ENCODE data around the gene RPGR.

RPGR gene

DNA sequence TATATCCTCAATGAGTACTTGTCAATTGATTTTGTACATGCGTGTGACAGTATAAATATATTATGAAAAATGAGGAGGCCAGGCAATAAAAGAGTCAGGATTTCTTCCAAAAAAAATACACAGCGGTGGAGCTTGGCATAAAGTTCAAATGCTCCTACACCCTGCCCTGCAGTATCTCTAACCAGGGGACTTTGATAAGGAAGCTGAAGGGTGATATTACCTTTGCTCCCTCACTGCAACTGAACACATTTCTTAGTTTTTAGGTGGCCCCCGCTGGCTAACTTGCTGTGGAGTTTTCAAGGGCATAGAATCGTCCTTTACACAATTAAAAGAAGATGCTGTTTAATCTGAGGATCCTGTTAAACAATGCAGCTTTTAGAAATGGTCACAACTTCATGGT is 25.1 kb upstream of the RPGR start, which contains the start of gene OTC:
OTC (plus strand) TSS at position 243 of the 400 bp plus-strand sequence; CDS start at position 336, 93 bp downstream.
- H3K4me1 ChIP-seq (ENCODE audit: control insufficient read depth in 1 of 2, insufficient read depth in 1 of 2, low read depth in 1 of 2, low read length in 1 of 2): peaks cover 7% of the 10 kb centered on the region in 2 experiments
- H3K36me3 ChIP-seq: no peaks in the 10 kb centered on the region
- no peak within 1 kb of the TSS for H3K27ac ChIP-seq
- H3K4me3 ChIP-seq (ENCODE audit: low read depth in 1 of 2, low read length in 1 of 2): no peak within 1 kb of the TSS
- TF ChIP-seq, protein P1, sequence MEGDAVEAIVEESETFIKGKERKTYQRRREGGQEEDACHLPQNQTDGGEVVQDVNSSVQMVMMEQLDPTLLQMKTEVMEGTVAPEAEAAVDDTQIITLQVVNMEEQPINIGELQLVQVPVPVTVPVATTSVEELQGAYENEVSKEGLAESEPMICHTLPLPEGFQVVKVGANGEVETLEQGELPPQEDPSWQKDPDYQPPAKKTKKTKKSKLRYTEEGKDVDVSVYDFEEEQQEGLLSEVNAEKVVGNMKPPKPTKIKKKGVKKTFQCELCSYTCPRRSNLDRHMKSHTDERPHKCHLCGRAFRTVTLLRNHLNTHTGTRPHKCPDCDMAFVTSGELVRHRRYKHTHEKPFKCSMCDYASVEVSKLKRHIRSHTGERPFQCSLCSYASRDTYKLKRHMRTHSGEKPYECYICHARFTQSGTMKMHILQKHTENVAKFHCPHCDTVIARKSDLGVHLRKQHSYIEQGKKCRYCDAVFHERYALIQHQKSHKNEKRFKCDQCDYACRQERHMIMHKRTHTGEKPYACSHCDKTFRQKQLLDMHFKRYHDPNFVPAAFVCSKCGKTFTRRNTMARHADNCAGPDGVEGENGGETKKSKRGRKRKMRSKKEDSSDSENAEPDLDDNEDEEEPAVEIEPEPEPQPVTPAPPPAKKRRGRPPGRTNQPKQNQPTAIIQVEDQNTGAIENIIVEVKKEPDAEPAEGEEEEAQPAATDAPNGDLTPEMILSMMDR (IDR thresholded peaks at IDR 0.05): no peak
- H3K27me3 ChIP-seq: peaks cover 9% of the 10 kb centered on the region
- no peaks in the 10 kb centered on the region for H3K9me3 ChIP-seq

DNA sequence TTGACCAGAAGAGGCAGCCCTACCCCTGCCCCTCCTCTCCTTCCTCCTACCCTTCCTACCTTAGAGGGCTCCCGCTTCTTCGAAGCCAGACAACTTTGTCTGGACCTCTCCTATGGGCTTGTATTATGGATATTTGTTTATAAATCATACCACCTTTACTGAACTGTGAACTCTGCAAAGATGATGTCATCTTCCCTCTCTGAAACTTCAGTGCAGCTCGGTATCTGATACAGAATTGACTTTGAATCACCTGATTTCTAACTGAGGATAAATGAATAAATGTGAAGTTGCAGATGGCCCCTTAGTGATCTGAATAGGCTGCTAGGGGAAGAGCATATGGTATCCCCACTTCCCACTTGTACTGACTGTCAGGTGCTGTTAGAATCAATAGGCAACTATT is 24.0 kb upstream of the RPGR start:
- no peaks in the 10 kb centered on the region for H3K36me3 ChIP-seq
- no peak overlapping the region for H3K27ac ChIP-seq
- H3K4me1 ChIP-seq (ENCODE audit: control insufficient read depth in 1 of 2, insufficient read depth in 1 of 2, low read depth in 1 of 2, low read length in 1 of 2): peaks cover 16% of the 10 kb centered on the region in 2 experiments
- H3K4me3 ChIP-seq (ENCODE audit: low read depth in 1 of 2, low read length in 1 of 2): no peak overlapping the region
- peaks cover 9% of the 10 kb centered on the region for H3K27me3 ChIP-seq
- TF ChIP-seq, protein P1 (IDR thresholded peaks at IDR 0.05): no peak
- H3K9me3 ChIP-seq: no peaks in the 10 kb centered on the region

DNA sequence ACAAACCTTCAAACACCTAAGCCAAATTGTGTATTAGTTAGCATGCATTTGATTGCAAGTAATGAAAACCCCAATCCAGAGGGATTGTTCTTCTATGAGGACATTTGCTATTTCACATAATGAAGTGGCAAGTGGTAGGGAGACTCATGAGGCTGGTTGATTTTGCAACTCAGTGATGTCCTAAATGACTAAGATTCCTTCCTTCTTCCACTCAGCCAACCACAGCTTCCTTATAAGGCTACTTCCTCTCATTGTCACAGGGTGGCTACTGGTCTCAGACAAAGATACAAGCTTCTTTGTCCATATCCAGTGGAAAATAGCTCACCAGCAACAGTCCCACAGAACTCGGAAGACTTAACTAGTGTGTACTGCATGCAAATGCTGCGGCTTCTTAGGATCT is 19.8 kb upstream of the RPGR start:
- TF ChIP-seq, protein P1 (IDR thresholded peaks at IDR 0.05): no peak
- Histone ChIP-seq H3K27ac (peak overlapping the region; percentile 82), H3K4me1 (ENCODE audit: control insufficient read depth in 1 of 2, insufficient read depth in 1 of 2, low read depth in 1 of 2, low read length in 1 of 2) (peaks cover 16 to 19% of the 10 kb centered on the region in 2 experiments), H3K9me3 (no peaks in the 10 kb centered on the region), H3K4me3 (ENCODE audit: low read depth in 1 of 2, low read length in 1 of 2) (no peak overlapping the region), H3K27me3 (peaks cover 9% of the 10 kb centered on the region), H3K36me3 (no peaks in the 10 kb centered on the region)

DNA sequence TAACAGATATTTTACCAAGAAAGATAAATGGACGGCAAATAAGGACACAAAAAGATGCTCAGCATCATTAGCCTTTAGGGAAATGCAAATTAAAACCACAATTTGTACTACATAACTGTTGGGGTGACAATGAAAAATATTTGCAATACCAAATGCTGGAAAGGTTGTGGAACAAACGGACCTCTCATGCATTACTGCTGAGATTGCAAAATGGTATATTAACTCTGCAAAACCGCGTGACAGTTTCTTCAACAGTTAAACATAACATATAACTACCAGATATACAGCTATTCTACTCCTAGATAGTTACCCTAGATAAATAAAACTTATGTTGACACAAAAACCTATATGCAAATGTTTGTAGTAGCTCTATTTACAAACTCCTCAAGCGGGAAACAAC is 18.8 kb upstream of the RPGR start:
- H3K4me1 ChIP-seq (ENCODE audit: control insufficient read depth in 1 of 2, insufficient read depth in 1 of 2, low read depth in 1 of 2, low read length in 1 of 2): peaks cover 16 to 19% of the 10 kb centered on the region in 2 experiments
- peak overlapping the region; percentile 82 for H3K27ac ChIP-seq
- H3K4me3 ChIP-seq (ENCODE audit: low read depth in 1 of 2, low read length in 1 of 2): no peak overlapping the region
- TF ChIP-seq, protein P1 (IDR thresholded peaks at IDR 0.05): no peak
- no peaks in the 10 kb centered on the region for H3K36me3 ChIP-seq
- H3K27me3 ChIP-seq: peaks cover 9% of the 10 kb centered on the region
- H3K9me3 ChIP-seq: no peaks in the 10 kb centered on the region

DNA sequence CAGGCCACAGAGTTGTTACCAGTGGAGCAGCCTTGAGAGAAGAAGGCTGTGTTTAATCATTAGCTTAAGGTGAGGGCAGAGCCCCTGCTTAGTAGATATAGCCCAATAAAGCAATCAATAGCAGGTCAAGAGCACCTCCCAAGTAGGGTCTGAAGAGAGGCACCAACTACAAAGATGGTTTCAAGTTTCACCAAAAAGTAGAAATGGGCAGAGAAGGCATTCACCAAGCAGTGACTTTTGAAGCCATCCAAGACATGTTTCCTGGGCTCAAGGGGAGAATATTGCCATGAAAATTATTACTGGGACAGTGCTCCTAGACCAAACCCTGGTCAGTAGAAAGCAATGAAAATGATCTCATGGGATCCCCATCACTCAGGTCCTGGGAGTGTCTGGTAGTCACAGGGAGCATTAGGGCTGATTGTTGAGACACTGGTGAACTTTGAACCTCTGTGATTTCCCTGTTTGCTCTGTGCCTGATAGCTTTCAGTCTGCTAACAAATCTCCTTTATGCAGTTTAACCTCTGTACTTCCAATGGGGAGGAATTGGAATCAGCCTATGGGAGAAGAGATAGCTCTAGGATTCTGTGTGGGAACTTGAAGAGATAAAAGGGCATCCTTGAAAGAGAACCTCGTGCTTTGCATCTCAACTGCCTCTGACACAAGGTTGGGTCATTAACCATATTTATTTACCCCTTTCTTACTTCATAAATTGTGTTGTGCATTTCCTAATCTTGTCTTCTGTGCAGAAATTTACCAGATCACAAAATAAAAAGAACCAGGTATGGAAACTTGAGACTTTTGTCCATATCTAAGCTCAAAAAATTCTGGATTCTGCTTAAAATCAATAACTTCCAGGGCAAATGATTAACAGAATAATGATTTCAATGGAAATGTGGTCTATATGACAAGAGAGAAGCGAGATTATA is 15.8 kb upstream of the RPGR start:
- TF ChIP-seq, protein P1 (IDR thresholded peaks at IDR 0.05): no peak
- H3K4me3 ChIP-seq (ENCODE audit: low read depth in 1 of 2, low read length in 1 of 2): no peak overlapping the region

More for the DNA sequence above, 15.8 kb upstream of the RPGR start:
- no peak overlapping the region for H3K27ac ChIP-seq
- no peaks in the 10 kb centered on the region for H3K27me3 ChIP-seq
- no peaks in the 10 kb centered on the region for H3K36me3 ChIP-seq
- H3K9me3 ChIP-seq: no peaks in the 10 kb centered on the region
- H3K4me1 ChIP-seq (ENCODE audit: control insufficient read depth in 1 of 2, insufficient read depth in 1 of 2, low read depth in 1 of 2, low read length in 1 of 2): peaks cover 16 to 19% of the 10 kb centered on the region in 2 experiments

Measured in neutrophil (primary cell).